Left ventricle myocardium superior (tissue), 1 donor: ENCODE results near the gene HBZ. TPM values are rescaled to one million over a fixed set of nuclear protein-coding genes. Genes with fewer than 3 reads are reported as not detected.
A peak's percentile ranks its signal among the peaks of the same experiment; 100 is the strongest.
"Not testable (repeated sequence)": the region's sequence is repeated elsewhere in the genome, so short reads cannot be mapped to it uniquely, and the experiment has no call there.

Experiments used
- ATAC-seq: fragments of 200-7000 bp; cut with Tn5 transposase; one replicate; pipeline ENCODE4 v1.9.1; 2020; ENCODE audit warnings: mild to moderate bottlenecking, moderate library complexity
- DNase-seq: peaks from one replicate; pipeline ENCODE4 v3.0.0-alpha.2; 2020
- intact Hi-C: fragments of 100-400 bp; cut with micrococcal nuclease; formaldehyde crosslinking; loops from one replicate; pipeline ENCODE4 v1.11.0; 2022
- total RNA-seq: library from RNA; stranded (reverse); fragmentation: NEBNext Ultra II Directional; extraction: Animal tissue kit (Norgen Biotek cat#: 25700); gene quantifications from one replicate; pipeline ENCODE4 v1.2.1, GENCODE V29; 2021
- donor health status: DM: no; HTN: yes; CAD: no; lungs with severe emphysema.

Gene HBZ
- total RNA-seq, 1 donor from 2014 or later = not detected

GRCh38 chr16:130533-131173 is 21.8 kb upstream of the HBZ start:
- DNase-seq (no peak), ATAC-seq (no peak)
- intact Hi-C loops = no loop called here

GRCh38 chr16:132120-132519 is 20.3 kb upstream of the HBZ start:
- ATAC-seq (no peak), DNase-seq (no peak)
- intact Hi-C loops = no loop called here

GRCh38 chr16:133716-134115 is 18.7 kb upstream of the HBZ start:
- DNase-seq = no peak
- ATAC-seq = no peak
- intact Hi-C loops = no loop called here

GRCh38 chr16:138049-138417 is 14.4 kb upstream of the HBZ start:
- ATAC-seq (peak; percentile 39), DNase-seq (peak; percentile 35)
- intact Hi-C loops = no loop called here

GRCh38 chr16:140175-140857 is 12.1 kb upstream of the HBZ start:
- DNase-seq = no peak
- intact Hi-C loops = no loop called here
- no peak for ATAC-seq

GRCh38 chr16:142405-142967 is 10.0 kb upstream of the HBZ start:
- no peak for ATAC-seq
- intact Hi-C loops = no loop called here

GRCh38 chr16:143047-143446 is 9.4 kb upstream of the HBZ start:
- ATAC-seq (no peak), DNase-seq (no peak)

More at GRCh38 chr16:142405-142967, 10.0 kb upstream of the HBZ start:
- no peak for DNase-seq

GRCh38 chr16:143456-143855 is 9.0 kb upstream of the HBZ start:
- ATAC-seq = no peak
- DNase-seq = no peak
- intact Hi-C loops = no loop called here

More at GRCh38 chr16:143047-143446, 9.4 kb upstream of the HBZ start:
- intact Hi-C loops = no loop called here

- no peak for ATAC-seq
- intact Hi-C loops = no loop called here
- no peak for DNase-seq
Observed at GRCh38 chr16:144797-145252, 7.6 kb upstream of the HBZ start.

- DNase-seq (no peak), ATAC-seq (no peak)
- intact Hi-C loops = no loop called here
Observed at GRCh38 chr16:146646-147045, 5.8 kb upstream of the HBZ start.

- ATAC-seq (no peak), DNase-seq (no peak)
- intact Hi-C loops = no loop called here
Observed at GRCh38 chr16:149024-149660, 3.3 kb upstream of the HBZ start.

GRCh38 chr16:153129-153521 is 681 bp downstream of the HBZ start:
- ATAC-seq = peak; percentile 47
- DNase-seq, intact Hi-C loops: not testable (repeated sequence)

- DNase-seq, intact Hi-C loops: not testable (repeated sequence)
- peak; percentile 11 for ATAC-seq
Observed at GRCh38 chr16:153550-154216, 1.2 kb downstream of the HBZ start.

GRCh38 chr16:154217-155030 is 2.0 kb downstream of the HBZ start:
- peak; percentile 69 for ATAC-seq
- intact Hi-C loops = no loop called here
- peak; percentile 37 for DNase-seq

GRCh38 chr16:155031-155398 is 2.6 kb downstream of the HBZ start:
- no peak for ATAC-seq
- intact Hi-C loops = no loop called here
- DNase-seq = no peak

- ATAC-seq = no peak
- no peak for DNase-seq
- intact Hi-C loops = no loop called here
Observed at GRCh38 chr16:159136-159849, 6.8 kb downstream of the HBZ start.

- DNase-seq, ATAC-seq, intact Hi-C loops: not testable (repeated sequence)
Observed at GRCh38 chr16:160242-160641, 7.8 kb downstream of the HBZ start.

GRCh38 chr16:160691-161190 is 8.3 kb downstream of the HBZ start:
- intact Hi-C loops = no loop called here
- no peak for ATAC-seq
- no peak for DNase-seq
